Esophagus squamous epithelium (tissue), 4 donors: ENCODE results near the gene CLEC10A.

Experiments
- CTCF ChIP-seq, 6 experiments: fragments of 450-650 bp in 4 of 6; fragments of 200-600 bp in 2 of 6; sonication (generic) in 2 of 6; IDR thresholded peaks; one replicate each; pipeline ENCODE4 v1.5.1; 2016 to 2019; ENCODE audit warnings: antibody characterized with exemption in 6 of 6, mild to moderate bottlenecking in 4 of 6, moderate library complexity in 4 of 6
- POLR2A ChIP-seq, 4 donors: fragments of 450-650 bp; IDR thresholded peaks; one replicate each; pipeline ENCODE4 v1.6.1; 2017; ENCODE audit warnings: antibody characterized with exemption in 4 of 4, mild to moderate bottlenecking in 4 of 4, moderate library complexity in 3 of 4

- TF ChIP-seq CTCF (IDR thresholded peaks at IDR 0.05) (no peak), POLR2A (IDR thresholded peaks at IDR 0.05) (no peak)
These were observed 27.9 kb upstream of the CLEC10A start for GRCh38 chr17:7107795-7108559.
